ENCODE results near the gene HSPA1B. TPM values are rescaled to one million over a fixed set of nuclear protein-coding genes. Genes with fewer than 3 reads are reported as not detected.
"Not testable (repeated sequence)": the region's sequence is repeated elsewhere in the genome, so short reads cannot be mapped to it uniquely, and the experiment has no call there.

The HSPA1B gene
- total RNA-seq, 2 donors from 2014 or later, result 18.0 to 20.5 TPM

GRCh38 chr6:31811645-31812044, 15.9 kb upstream of the HSPA1B start:
- DNase-seq (no peak), ATAC-seq (no peak)
- H3K27me3 Mint-ChIP-seq, result no peaks in the 10 kb centered on the region
- H3K4me3 Mint-ChIP-seq, result peak overlapping the region; percentile 81
- H3K9me3 ChIP-seq (ENCODE audit: control insufficient read depth, low read length, poor library complexity, severe bottlenecking), result no peaks in the 10 kb centered on the region
- H3K27ac Mint-ChIP-seq, result peak overlapping the region; percentile 88
- H3K4me1 Mint-ChIP-seq, result peaks cover 29% of the 10 kb centered on the region
- peaks cover 5% of the 10 kb centered on the region for H3K36me3 Mint-ChIP-seq (ENCODE audit: low read depth)

GRCh38 chr6:31813465-31813849, 14.1 kb upstream of the HSPA1B start:
- H3K9me3 ChIP-seq (ENCODE audit: control insufficient read depth, low read length, poor library complexity, severe bottlenecking), result no peaks in the 10 kb centered on the region
- H3K36me3 Mint-ChIP-seq (ENCODE audit: low read depth), result peaks cover 5% of the 10 kb centered on the region
- peak overlapping the region; percentile 88 for H3K27ac Mint-ChIP-seq
- ATAC-seq (no peak), DNase-seq (no peak)
- H3K27me3 Mint-ChIP-seq, result no peaks in the 10 kb centered on the region
- H3K4me3 Mint-ChIP-seq, result peak overlapping the region; percentile 81
- peaks cover 36% of the 10 kb centered on the region for H3K4me1 Mint-ChIP-seq

- peak overlapping the region; percentile 88 for H3K27ac Mint-ChIP-seq
- peaks cover 37% of the 10 kb centered on the region for H3K4me1 Mint-ChIP-seq
- ATAC-seq (peak; percentile 67), DNase-seq (peak; percentile 33 to 73 (median 71))
- no peaks in the 10 kb centered on the region for H3K9me3 ChIP-seq (ENCODE audit: control insufficient read depth, low read length, poor library complexity, severe bottlenecking)
- H3K27me3 Mint-ChIP-seq, result no peaks in the 10 kb centered on the region
- peaks cover 5% of the 10 kb centered on the region for H3K36me3 Mint-ChIP-seq (ENCODE audit: low read depth)
- peak overlapping the region; percentile 93 for H3K4me3 Mint-ChIP-seq
These were observed 12.9 kb upstream of the HSPA1B start for GRCh38 chr6:31814677-31815024.

- Mint-ChIP-seq H3K27ac (peak within 1 kb of the TSS; percentile 88), H3K4me3 (peak within 1 kb of the TSS; percentile 93), H3K36me3 (ENCODE audit: low read depth) (peaks cover 2% of the 10 kb centered on the region), H3K4me1 (peaks cover 37% of the 10 kb centered on the region), H3K27me3 (no peaks in the 10 kb centered on the region)
- peak; percentile 14 for ATAC-seq
- H3K9me3 ChIP-seq (ENCODE audit: control insufficient read depth, low read length, poor library complexity, severe bottlenecking), result no peaks in the 10 kb centered on the region
- peak in 2 of 3 donors; percentile 41 to 59 for DNase-seq
These were observed 12.3 kb upstream of the HSPA1B start, which contains the start of the genes HSPA1A and HSPA1L for GRCh38 chr6:31815025-31815838. HSPA1A (plus strand) TSS chr6:31815543; CDS start chr6:31815757, 214 bp downstream. HSPA1L (minus strand) TSS chr6:31815283; CDS start chr6:31811972, 3,311 bp downstream.

- not testable (repeated sequence) for H3K36me3 Mint-ChIP-seq (ENCODE audit: low read depth); H3K9me3 ChIP-seq (ENCODE audit: control insufficient read depth, low read length, poor library complexity, severe bottlenecking); DNase-seq; H3K27me3 Mint-ChIP-seq
- peak overlapping the region; percentile 93 for H3K4me3 Mint-ChIP-seq
- peak; percentile 63 for ATAC-seq
- peaks cover 41% of the 10 kb centered on the region for H3K4me1 Mint-ChIP-seq
- peak overlapping the region; percentile 96 for H3K27ac Mint-ChIP-seq
These were observed 10.2 kb upstream of the HSPA1B start for GRCh38 chr6:31817133-31817928.

GRCh38 chr6:31817929-31818511, 9.5 kb upstream of the HSPA1B start:
- not testable (repeated sequence) for H3K9me3 ChIP-seq (ENCODE audit: control insufficient read depth, low read length, poor library complexity, severe bottlenecking); H3K36me3 Mint-ChIP-seq (ENCODE audit: low read depth); DNase-seq; H3K27me3 Mint-ChIP-seq; ATAC-seq
- peak overlapping the region; percentile 96 for H3K27ac Mint-ChIP-seq
- peak overlapping the region; percentile 93 for H3K4me3 Mint-ChIP-seq
- H3K4me1 Mint-ChIP-seq, result peaks cover 39% of the 10 kb centered on the region

GRCh38 chr6:31819871-31820299, 7.7 kb upstream of the HSPA1B start:
- no peaks in the 10 kb centered on the region for H3K9me3 ChIP-seq (ENCODE audit: control insufficient read depth, low read length, poor library complexity, severe bottlenecking)
- Mint-ChIP-seq H3K4me1 (peaks cover 30% of the 10 kb centered on the region), H3K36me3 (ENCODE audit: low read depth) (peaks cover 2% of the 10 kb centered on the region), H3K27me3 (no peaks in the 10 kb centered on the region), H3K27ac (peak overlapping the region; percentile 96), H3K4me3 (peak overlapping the region; percentile 62)
- DNase-seq, result no peak
- ATAC-seq, result no peak

GRCh38 chr6:31820399-31820798, 7.1 kb upstream of the HSPA1B start:
- not testable (repeated sequence) for H3K9me3 ChIP-seq (ENCODE audit: control insufficient read depth, low read length, poor library complexity, severe bottlenecking); ATAC-seq; H3K36me3 Mint-ChIP-seq (ENCODE audit: low read depth); H3K27me3 Mint-ChIP-seq; DNase-seq
- Mint-ChIP-seq H3K4me1 (peaks cover 33% of the 10 kb centered on the region), H3K4me3 (peak overlapping the region; percentile 98), H3K27ac (peak overlapping the region; percentile 96)

- DNase-seq (no peak), ATAC-seq (peak; percentile 10)
- Mint-ChIP-seq H3K4me3 (peak overlapping the region; percentile 98), H3K4me1 (peaks cover 34% of the 10 kb centered on the region), H3K36me3 (ENCODE audit: low read depth) (peaks cover 2% of the 10 kb centered on the region), H3K27ac (peak overlapping the region; percentile 96), H3K27me3 (no peaks in the 10 kb centered on the region)
- H3K9me3 ChIP-seq (ENCODE audit: control insufficient read depth, low read length, poor library complexity, severe bottlenecking), result no peaks in the 10 kb centered on the region
These were observed 6.1 kb upstream of the HSPA1B start for GRCh38 chr6:31821301-31822035.

- Mint-ChIP-seq H3K36me3 (ENCODE audit: low read depth) (peaks cover 2% of the 10 kb centered on the region), H3K4me1 (peaks cover 38% of the 10 kb centered on the region), H3K4me3 (peak overlapping the region; percentile 98), H3K27me3 (no peaks in the 10 kb centered on the region), H3K27ac (peak overlapping the region; percentile 96)
- ATAC-seq, result peak; percentile 63
- no peaks in the 10 kb centered on the region for H3K9me3 ChIP-seq (ENCODE audit: control insufficient read depth, low read length, poor library complexity, severe bottlenecking)
- peak; percentile 25 to 55 (median 52) for DNase-seq
These were observed 5.3 kb upstream of the HSPA1B start for GRCh38 chr6:31822036-31822821.

- Mint-ChIP-seq H3K4me1 (peaks cover 28% of the 10 kb centered on the region), H3K27ac (peak overlapping the region; percentile 96)
- H3K4me3 Mint-ChIP-seq; DNase-seq; ATAC-seq; H3K9me3 ChIP-seq (ENCODE audit: control insufficient read depth, low read length, poor library complexity, severe bottlenecking); H3K36me3 Mint-ChIP-seq (ENCODE audit: low read depth); H3K27me3 Mint-ChIP-seq: not testable (repeated sequence)
These were observed 3.8 kb upstream of the HSPA1B start for GRCh38 chr6:31823592-31824196.

- DNase-seq, result no peak
- H3K4me1 Mint-ChIP-seq, result peaks cover 31% of the 10 kb centered on the region
- peak overlapping the region; percentile 53 for H3K4me3 Mint-ChIP-seq
- H3K36me3 Mint-ChIP-seq (ENCODE audit: low read depth), result peaks cover 2% of the 10 kb centered on the region
- ATAC-seq, result no peak
- H3K9me3 ChIP-seq (ENCODE audit: control insufficient read depth, low read length, poor library complexity, severe bottlenecking), result no peaks in the 10 kb centered on the region
- H3K27me3 Mint-ChIP-seq, result no peaks in the 10 kb centered on the region
- H3K27ac Mint-ChIP-seq, result peak overlapping the region; percentile 95
These were observed 2.0 kb upstream of the HSPA1B start for GRCh38 chr6:31825553-31825952.
